Progenitor cell of endocrine pancreas (in vitro differentiated cells): ENCODE results near the gene MTHFD1. TPM values are rescaled to one million over a fixed set of nuclear protein-coding genes. Genes with fewer than 3 reads are reported as not detected.

ENCODE experiments used
- DNase-seq: peaks from one replicate; pipeline ENCODE4 v3.0.0; 2021; ENCODE audit warnings: low spot score; ENCODE audit not compliant: unreplicated experiment
- H3K27ac Mint-ChIP-seq: 2 replicates; pipeline ENCODE4 v1.8.0; 2021; ENCODE audit warnings: mild to moderate bottlenecking, moderate library complexity, mixed read lengths
- H3K27me3 Mint-ChIP-seq: 2 replicates; pipeline ENCODE4 v1.8.0; 2021; ENCODE audit warnings: mixed read lengths
- H3K36me3 Mint-ChIP-seq: 2 replicates; pipeline ENCODE4 v1.8.0; 2022; ENCODE audit warnings: mixed read lengths; ENCODE audit not compliant: insufficient read depth
- H3K4me1 Mint-ChIP-seq: 2 replicates; pipeline ENCODE4 v1.8.0; 2021; ENCODE audit warnings: low read depth, mixed read lengths
- H3K4me3 Mint-ChIP-seq: 2 replicates; pipeline ENCODE4 v1.8.0; 2021; ENCODE audit warnings: low read depth, mild to moderate bottlenecking, moderate library complexity, mixed read lengths
- H3K9me3 Mint-ChIP-seq: 2 replicates; pipeline ENCODE4 v1.8.0; 2021; ENCODE audit warnings: low read depth, mixed read lengths
- long read RNA-seq: library from polyadenylated mRNA; unstranded; transcript quantifications from one replicate; pipeline ENCODE4 v2.0.0, GENCODE V29; 2020
- total RNA-seq: library from RNA; stranded (reverse); gene quantifications from 2 replicates; pipeline ENCODE4 v1.2.1, GENCODE V29; 2021
- TF ChIP-seq, protein P1 (sequence below): fragments of 200-600 bp; sonication (generic); IDR thresholded peaks from one replicate; pipeline ENCODE4 v1.5.0; 2021; ENCODE audit warnings: antibody characterized with exemption, mild to moderate bottlenecking; ENCODE audit not compliant: unreplicated experiment

MTHFD1 gene
- total RNA-seq = 70.3 and 71.9 TPM in 2 replicates
- long read RNA-seq, full-length matches to known transcripts = 509 of 594 reads
- long read RNA-seq, partial matches to known transcripts = 47 of 594 reads
- long read RNA-seq, other reads (novel, unspliced or antisense) = 38 of 594 reads

DNA sequence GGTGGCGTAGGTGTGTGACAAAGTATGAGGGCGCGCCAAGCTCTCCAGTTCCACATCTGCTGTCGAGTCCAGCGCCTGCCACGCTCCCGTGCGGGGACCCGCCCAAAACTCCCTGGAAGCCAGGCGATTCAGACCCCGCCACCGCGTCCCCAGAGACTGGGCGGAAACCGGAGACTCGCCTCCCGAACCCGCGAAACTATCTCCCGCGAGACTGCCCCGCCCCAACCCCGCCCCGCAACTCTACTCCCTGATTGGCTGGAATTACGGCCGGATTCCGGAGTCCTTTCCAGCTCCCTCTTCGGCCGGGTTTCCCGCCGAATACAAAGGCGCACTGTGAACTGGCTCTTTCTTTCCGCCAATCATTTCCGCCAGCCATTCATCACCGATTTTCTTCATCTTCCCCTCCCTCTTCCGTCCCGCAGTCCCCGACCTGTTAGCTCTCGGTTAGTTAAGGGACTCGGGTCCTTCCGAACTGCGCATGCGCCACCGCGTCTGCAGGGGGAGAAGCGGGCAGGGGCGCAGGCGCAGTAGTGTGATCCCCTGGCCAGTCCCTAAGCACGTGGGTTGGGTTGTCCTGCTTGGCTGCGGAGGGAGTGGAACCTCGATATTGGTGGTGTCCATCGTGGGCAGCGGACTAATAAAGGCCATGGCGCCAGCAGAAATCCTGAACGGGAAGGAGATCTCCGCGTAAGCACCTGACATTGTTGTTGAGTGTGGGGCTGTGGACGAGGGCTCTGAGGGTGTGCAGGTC, at the start of gene MTHFD1:
TSS of gene MTHFD1 (plus strand) at position 572 of the 751 bp plus-strand sequence. CDS start at position 647, 75 bp downstream.
- Mint-ChIP-seq H3K4me1 (peaks cover 6% of the 10 kb centered on the region), H3K27ac (peak within 1 kb of the TSS; percentile 99), H3K36me3 (peaks cover 8% of the 10 kb centered on the region), H3K27me3 (no peaks in the 10 kb centered on the region), H3K4me3 (peak within 1 kb of the TSS; percentile 96), H3K9me3 (no peaks in the 10 kb centered on the region)
- peak; percentile 96 for DNase-seq
- TF ChIP-seq, protein P1, sequence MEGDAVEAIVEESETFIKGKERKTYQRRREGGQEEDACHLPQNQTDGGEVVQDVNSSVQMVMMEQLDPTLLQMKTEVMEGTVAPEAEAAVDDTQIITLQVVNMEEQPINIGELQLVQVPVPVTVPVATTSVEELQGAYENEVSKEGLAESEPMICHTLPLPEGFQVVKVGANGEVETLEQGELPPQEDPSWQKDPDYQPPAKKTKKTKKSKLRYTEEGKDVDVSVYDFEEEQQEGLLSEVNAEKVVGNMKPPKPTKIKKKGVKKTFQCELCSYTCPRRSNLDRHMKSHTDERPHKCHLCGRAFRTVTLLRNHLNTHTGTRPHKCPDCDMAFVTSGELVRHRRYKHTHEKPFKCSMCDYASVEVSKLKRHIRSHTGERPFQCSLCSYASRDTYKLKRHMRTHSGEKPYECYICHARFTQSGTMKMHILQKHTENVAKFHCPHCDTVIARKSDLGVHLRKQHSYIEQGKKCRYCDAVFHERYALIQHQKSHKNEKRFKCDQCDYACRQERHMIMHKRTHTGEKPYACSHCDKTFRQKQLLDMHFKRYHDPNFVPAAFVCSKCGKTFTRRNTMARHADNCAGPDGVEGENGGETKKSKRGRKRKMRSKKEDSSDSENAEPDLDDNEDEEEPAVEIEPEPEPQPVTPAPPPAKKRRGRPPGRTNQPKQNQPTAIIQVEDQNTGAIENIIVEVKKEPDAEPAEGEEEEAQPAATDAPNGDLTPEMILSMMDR = no peak

DNA sequence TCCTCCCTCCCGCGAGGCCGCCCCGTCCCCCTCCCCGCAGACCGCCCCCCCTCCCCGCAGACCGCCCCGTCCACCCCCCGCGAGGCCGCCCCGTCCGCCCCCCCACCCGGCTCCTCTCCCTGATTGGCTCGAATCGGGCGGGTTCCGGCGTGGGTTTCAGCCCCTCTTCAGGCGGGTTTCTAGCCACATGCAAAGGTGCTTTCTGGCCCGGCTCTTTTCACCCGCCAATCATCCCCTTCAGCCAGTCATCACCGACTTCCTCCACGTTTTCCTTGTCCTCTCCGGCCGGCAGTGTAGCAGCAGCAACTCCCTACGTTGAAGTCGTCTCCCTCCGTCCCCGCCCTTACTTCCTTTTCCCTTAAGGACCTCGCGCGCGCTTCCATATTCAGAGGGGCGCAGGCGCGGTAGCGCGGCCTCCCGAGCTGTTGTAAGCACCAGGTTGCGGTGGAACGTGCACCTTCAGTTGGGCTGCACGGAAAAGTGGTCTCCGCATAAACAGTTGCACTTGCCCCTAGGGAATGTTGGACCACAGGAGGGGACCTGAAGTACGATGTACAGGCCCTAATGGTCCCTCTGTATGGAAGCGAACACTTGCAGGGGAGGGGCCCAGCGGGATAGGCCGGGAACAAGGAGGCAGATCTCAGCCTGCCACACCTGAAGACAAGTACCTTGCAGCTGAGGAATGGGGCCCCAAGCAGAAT, 49.4 kb upstream of the MTHFD1 start:
- Mint-ChIP-seq H3K27ac (peak overlapping the region; percentile 98), H3K9me3 (peaks cover 7% of the 10 kb centered on the region), H3K27me3 (no peaks in the 10 kb centered on the region), H3K4me1 (peaks cover 12% of the 10 kb centered on the region), H3K36me3 (peaks cover 4% of the 10 kb centered on the region), H3K4me3 (peak overlapping the region; percentile 91)
- TF ChIP-seq, protein P1 = no peak
- peak; percentile 82 for DNase-seq

DNA sequence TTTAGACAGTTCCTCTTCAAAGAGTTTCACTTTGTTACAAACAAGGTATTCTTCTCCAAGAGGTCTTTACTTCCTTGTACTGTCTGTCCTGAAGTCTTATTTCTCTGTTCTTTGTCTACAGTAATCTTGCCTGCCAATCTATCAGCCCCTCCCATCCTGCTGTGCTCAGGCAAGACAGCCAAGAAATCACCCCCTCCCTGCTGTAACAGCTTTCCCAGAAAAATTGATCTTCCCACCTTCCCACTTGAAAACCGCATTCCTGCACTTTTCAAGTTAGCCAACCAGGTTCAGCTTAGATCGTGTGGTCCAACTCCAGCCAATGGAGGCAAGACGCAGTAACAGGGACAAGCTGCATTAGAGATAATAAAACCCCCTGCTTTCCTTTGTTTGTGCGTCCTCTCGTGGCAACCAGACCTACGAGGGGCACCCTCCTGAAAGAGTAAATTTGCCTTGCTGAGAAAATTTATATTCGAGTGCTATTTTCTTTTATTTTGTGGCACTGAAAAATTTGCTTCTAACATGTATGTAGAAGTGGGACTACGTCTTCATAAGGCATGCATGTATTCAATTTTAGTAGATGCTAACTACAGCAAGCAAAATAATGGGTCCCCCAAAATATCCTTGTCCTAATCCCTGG, 47.5 kb upstream of the MTHFD1 start:
- peak overlapping the region; percentile 46 for H3K4me3 Mint-ChIP-seq

DNA sequence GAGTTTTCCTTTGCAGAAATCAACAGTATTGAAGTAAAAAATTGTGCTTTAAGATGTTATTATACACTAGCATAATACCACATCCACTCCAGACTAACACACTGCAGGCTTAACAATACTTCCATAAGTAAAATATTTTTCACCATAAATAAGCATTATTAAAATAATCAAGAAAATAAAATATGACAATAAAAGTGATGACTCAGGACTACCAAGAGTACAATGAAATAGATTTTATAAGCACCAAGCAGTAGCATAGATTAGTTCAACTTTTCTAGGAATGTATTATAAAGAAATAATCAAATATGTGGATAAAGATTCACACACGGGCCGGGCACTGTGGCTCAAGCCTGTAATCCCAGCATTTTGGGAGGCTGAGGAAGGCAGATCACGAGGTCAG, 40.4 kb upstream of the MTHFD1 start:
- Mint-ChIP-seq H3K9me3 (no peaks in the 10 kb centered on the region), H3K27me3 (no peaks in the 10 kb centered on the region), H3K27ac (no peak overlapping the region), H3K4me3 (no peak overlapping the region), H3K36me3 (no peaks in the 10 kb centered on the region), H3K4me1 (no peaks in the 10 kb centered on the region)
- TF ChIP-seq, protein P1 = no peak
- no peak for DNase-seq

More for the DNA sequence above, 47.5 kb upstream of the MTHFD1 start:
- TF ChIP-seq, protein P1 = no peak
- Mint-ChIP-seq H3K27me3 (no peaks in the 10 kb centered on the region), H3K4me1 (peaks cover 9% of the 10 kb centered on the region), H3K36me3 (peaks cover 4% of the 10 kb centered on the region), H3K27ac (peak overlapping the region; percentile 70), H3K9me3 (peaks cover 7% of the 10 kb centered on the region)
- no peak for DNase-seq
